Ovary (tissue), 3 donors: ENCODE results near the gene TTC7B.

Source experiments
- POLR2A ChIP-seq: fragments of 450-650 bp; IDR thresholded peaks from one replicate; pipeline ENCODE4 v1.6.1; 2017; ENCODE audit warnings: antibody characterized with exemption, mild to moderate bottlenecking, moderate library complexity
- TF ChIP-seq, protein P1 (sequence below), 3 donors: fragments of 450-650 bp in 2 of 3; fragments of 200-600 bp in 1 of 3; IDR thresholded peaks; one replicate each; pipeline versions ENCODE4 v1.5.1 to v1.8.0; 2016 to 2022; ENCODE audit warnings: antibody characterized with exemption in 3 of 3, mild to moderate bottlenecking in 1 of 3
- donor health status: DM: no; HTN: no; CAD: no.

DNA sequence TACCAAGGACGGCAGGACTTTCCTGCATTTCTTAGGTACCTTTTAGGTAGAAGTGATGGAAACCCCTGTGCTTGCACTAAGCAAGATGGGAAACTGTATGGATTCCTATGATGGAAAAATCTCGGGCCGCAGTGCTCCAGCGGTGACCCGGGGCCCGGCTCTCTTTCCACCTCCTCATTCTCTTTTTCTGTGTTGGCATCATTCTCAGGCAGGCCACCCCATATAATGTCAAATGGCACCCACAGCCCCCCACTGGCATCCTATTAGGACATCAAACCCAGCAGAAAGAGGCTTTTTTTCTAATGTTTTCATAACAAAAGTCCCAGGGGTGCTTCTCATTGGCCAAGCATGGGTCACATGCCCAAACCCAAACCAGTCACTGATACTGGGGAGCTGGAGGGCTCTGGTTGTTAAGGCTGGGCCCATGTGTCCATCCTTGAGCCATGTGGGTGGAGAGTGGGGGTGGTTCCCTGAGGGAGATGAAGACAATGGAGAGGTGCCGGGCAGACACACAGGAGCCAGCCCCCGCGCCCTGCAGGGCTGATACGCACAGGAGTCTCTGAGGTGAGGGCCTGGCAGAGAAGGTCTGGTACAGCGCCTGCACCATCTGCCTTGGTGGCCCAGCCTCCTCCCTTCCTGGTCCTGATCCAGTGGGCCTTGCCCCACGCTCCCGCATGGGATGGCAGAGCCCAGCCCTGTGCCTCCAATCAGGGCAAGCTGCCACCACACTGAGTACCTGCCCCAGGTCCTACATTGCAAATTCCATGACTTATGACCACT lies 277.3 kb downstream of the TTC7B start:
- TF ChIP-seq, protein P1, sequence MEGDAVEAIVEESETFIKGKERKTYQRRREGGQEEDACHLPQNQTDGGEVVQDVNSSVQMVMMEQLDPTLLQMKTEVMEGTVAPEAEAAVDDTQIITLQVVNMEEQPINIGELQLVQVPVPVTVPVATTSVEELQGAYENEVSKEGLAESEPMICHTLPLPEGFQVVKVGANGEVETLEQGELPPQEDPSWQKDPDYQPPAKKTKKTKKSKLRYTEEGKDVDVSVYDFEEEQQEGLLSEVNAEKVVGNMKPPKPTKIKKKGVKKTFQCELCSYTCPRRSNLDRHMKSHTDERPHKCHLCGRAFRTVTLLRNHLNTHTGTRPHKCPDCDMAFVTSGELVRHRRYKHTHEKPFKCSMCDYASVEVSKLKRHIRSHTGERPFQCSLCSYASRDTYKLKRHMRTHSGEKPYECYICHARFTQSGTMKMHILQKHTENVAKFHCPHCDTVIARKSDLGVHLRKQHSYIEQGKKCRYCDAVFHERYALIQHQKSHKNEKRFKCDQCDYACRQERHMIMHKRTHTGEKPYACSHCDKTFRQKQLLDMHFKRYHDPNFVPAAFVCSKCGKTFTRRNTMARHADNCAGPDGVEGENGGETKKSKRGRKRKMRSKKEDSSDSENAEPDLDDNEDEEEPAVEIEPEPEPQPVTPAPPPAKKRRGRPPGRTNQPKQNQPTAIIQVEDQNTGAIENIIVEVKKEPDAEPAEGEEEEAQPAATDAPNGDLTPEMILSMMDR (IDR thresholded peaks at IDR 0.05): no peak
- no peak for TF ChIP-seq POLR2A
